Pancreas (tissue), 10 donors: Measurements from ENCODE around the gene PACS2. TPM values are rescaled to one million over a fixed set of nuclear protein-coding genes. Genes with fewer than 3 reads are reported as not detected.

Experiments
- ATAC-seq, 4 donors: fragments of 200-7000 bp; cut with Tn5 transposase; one replicate each; pipeline versions ENCODE4 v1.8.0 to v1.9.1; 2020; ENCODE audit warnings: mild to moderate bottlenecking in 4 of 4, moderate library complexity in 4 of 4
- DNase-seq, 6 donors: peaks; one replicate each; pipeline ENCODE4 v3.0.0-alpha.2; 2020
- FAIRE-seq: peaks from 2 replicates; lab custom pipeline; 2012; peaks lifted over from hg19 to GRCh38; lab: Jason Lieb, UNC
- H3K27ac ChIP-seq, 4 donors: fragments of 200-600 bp; sonication (generic); 1 replicate in 3 of 4; 2 replicates in 1 of 4; pipeline versions ENCODE4 v1.5.0 to v1.8.0; 2020
- H3K27me3 ChIP-seq, 4 donors: fragments of 200-600 bp; one replicate each; pipeline ENCODE4 v1.8.0; 2021
- H3K36me3 ChIP-seq, 3 donors: fragments of 200-600 bp; sonication (generic) in 1 of 3; one replicate each; pipeline versions ENCODE4 v1.5.0 to v1.8.0; 2020 to 2021
- H3K4me1 ChIP-seq, 3 donors: fragments of 200-600 bp; one replicate each; pipeline ENCODE4 v1.8.0; 2021
- H3K4me3 ChIP-seq, 4 donors: fragments of 200-600 bp; sonication (generic) in 2 of 4; one replicate each; pipeline versions ENCODE4 v1.5.0 to v1.8.0; 2020 to 2021
- H3K9me3 ChIP-seq, 4 donors: fragments of 200-600 bp; one replicate each; pipeline ENCODE4 v1.8.0; 2021
- WGBS, 2 donors: extraction: QIAGEN DNeasy Blood & Tissue Kit; methylation state at CpG; one replicate each; pipeline ENCODE4 v1.1.7; 2013; 5-methylcytosine and 5-hydroxymethylcytosine counted together
- intact Hi-C, 3 donors: fragments of 100-400 bp; cut with DNase I; formaldehyde crosslinking; loops; one replicate each; pipeline versions ENCODE4 v1.11.1 to v1.14.2; 2022
- polyA plus RNA-seq, 2 donors: library from polyadenylated mRNA; stranded (reverse); fragments of 200-250 nt; gene quantifications; one replicate each; pipeline ENCODE4 v1.2.3, GENCODE V29; 2013
- total RNA-seq, 6 donors: library from RNA; stranded (reverse); fragmentation: NEBNext Ultra II Directional in 4 of 6; extraction: Animal tissue kit (Norgen Biotek cat#: 25700) in 4 of 6; gene quantifications; one replicate each; pipeline versions ENCODE4 v1.2.1 to v1.2.4, GENCODE V29; 2021 to 2023
- TF ChIP-seq, protein P1 (sequence below), 4 donors: fragments of 200-600 bp; sonication (generic) in 3 of 4; IDR thresholded peaks; one replicate each; pipeline versions ENCODE4 v1.5.0 to v1.8.0; 2021; ENCODE audit warnings: antibody characterized with exemption in 4 of 4
- donor health status: healthy with polysubstance abuse.
- donor health status: DM: no; HTN: no; CAD: no; lungs with moderate emphysema.
- donor health status: DM: no; HTN: no; CAD: no.
- donor health status: control.
- donor health status: control.
- donor health status: Bipolar disorder and iron deficiency.
- donor health status: DM: yes; HTN: yes; CAD: no.
- donor health status: DM: no; HTN: no; CAD: no.
- donor health status: DM: no; HTN: no; CAD: no.
- donor health status: DM: yes; HTN: yes; CAD: no.

Gene PACS2
- total and polyA plus RNA-seq, 8 donors: 36.9 to 128 (median 49.3) TPM

DNA sequence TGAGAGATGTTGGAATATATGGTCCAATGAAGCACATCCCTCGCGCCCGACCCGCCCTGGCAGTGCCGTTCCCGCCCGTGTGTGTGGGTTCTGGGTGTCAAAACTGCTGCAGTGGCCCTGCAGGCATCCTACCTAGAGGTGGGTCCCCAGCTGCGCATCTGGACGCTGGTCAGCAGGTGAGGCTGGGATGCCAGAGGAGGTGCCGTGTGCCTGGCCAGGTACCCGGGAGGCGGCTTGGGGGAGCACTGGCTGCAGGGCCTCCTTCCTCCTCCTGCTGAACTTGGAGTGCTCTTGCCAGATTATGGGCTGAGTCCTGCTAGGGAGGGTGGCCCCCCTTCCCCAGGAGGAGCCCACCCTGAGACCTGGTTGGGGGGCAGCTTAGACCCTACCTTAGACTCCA is 110.3 kb downstream of the PACS2 start:
- TF ChIP-seq, protein P1, sequence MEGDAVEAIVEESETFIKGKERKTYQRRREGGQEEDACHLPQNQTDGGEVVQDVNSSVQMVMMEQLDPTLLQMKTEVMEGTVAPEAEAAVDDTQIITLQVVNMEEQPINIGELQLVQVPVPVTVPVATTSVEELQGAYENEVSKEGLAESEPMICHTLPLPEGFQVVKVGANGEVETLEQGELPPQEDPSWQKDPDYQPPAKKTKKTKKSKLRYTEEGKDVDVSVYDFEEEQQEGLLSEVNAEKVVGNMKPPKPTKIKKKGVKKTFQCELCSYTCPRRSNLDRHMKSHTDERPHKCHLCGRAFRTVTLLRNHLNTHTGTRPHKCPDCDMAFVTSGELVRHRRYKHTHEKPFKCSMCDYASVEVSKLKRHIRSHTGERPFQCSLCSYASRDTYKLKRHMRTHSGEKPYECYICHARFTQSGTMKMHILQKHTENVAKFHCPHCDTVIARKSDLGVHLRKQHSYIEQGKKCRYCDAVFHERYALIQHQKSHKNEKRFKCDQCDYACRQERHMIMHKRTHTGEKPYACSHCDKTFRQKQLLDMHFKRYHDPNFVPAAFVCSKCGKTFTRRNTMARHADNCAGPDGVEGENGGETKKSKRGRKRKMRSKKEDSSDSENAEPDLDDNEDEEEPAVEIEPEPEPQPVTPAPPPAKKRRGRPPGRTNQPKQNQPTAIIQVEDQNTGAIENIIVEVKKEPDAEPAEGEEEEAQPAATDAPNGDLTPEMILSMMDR (IDR thresholded peaks at IDR 0.05): no peak
- 94 to 97% methylated on average over 12 of the region's 12 CpGs for WGBS, 2 donors
- Histone ChIP-seq H3K36me3 (no peaks in the 10 kb centered on the region), H3K4me3 (no peak overlapping the region), H3K4me1 (peaks cover 0 to 7% (median 0%) of the 10 kb centered on the region in 3 donors), H3K27me3 (no peaks in the 10 kb centered on the region), H3K27ac (no peak overlapping the region), H3K9me3 (no peaks in the 10 kb centered on the region)
- intact Hi-C loops: no loop called here
- no peak for DNase-seq
- no peak for ATAC-seq
- no peak for FAIRE-seq

DNA sequence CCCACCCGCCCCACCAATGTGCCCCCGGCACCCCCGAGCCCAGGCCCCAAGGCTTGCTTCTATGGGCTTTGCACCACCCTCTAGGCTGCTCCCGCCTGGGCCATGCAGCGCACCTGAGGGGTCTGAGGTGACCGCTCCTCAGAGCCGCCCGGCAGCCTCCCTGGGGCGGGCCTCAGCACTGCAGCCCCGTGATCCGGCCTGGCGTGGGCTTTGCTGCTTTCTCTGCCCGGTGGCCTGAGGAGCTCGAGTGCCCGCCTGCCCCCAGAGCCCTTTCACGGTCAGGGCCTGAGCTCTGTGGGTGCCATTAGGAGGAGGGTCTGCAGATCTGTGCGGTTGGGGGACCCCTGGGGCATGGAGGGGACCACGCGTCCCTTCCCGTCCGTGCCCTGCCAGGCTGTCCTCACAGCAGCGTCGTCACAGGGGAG is 111.3 kb downstream of the PACS2 start:
- intact Hi-C loops: no loop called here
- no peaks in the 10 kb centered on the region for H3K27me3 ChIP-seq

DNA sequence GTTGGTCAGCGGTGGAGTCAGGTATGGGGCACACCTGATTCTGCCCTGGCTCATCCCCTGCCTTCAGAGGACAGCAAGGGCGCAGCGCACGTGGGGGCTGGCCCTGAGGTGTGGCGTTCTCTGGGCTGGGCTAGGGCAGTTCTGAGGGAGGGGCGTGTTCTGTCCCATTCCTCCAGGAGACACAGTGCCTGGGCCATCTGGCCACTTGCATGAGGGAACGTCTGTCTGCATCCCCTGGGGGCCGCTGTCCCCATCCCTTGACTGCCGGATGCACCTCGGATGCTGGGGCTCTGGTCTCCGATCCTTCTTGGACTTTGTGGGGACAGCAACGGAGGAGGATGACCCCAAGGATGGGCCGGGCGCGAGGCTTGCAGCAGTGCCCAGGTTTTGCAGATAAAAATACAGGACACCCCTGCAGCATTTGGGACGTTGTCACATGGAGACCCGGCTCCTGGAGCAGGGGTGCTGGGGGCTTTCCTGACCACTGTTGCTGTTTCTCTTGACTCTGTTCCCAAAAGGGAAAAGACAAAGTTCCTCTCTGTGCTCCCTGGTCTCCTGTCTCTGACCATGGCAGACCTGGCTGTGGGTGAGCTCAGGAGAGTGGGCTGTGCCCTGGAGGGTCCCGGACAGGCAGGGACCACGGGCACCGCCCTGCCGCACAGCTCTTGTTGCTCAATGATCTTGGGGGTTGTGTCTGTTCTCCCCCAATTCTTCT is 112.0 kb downstream of the PACS2 start:
- peaks cover 0 to under 1% (median 0%) of the 10 kb centered on the region in 3 donors for H3K4me1 ChIP-seq
- TF ChIP-seq, protein P1 (IDR thresholded peaks at IDR 0.05): no peak
- no peaks in the 10 kb centered on the region for H3K27me3 ChIP-seq
- FAIRE-seq: no peak
- no peak overlapping the region for H3K27ac ChIP-seq
- intact Hi-C loops: no loop called here
- DNase-seq: peak in 1 of 6 donors; percentile 30
- no peak overlapping the region for H3K4me3 ChIP-seq
- WGBS, 2 donors: 96 to 97% methylated on average over 21 of the region's 21 CpGs
- no peak for ATAC-seq
- H3K36me3 ChIP-seq: no peaks in the 10 kb centered on the region
- H3K9me3 ChIP-seq: no peaks in the 10 kb centered on the region

More for the DNA sequence above, 111.3 kb downstream of the PACS2 start:
- H3K9me3 ChIP-seq: no peaks in the 10 kb centered on the region
- H3K4me1 ChIP-seq: peaks cover 0 to 7% (median 0%) of the 10 kb centered on the region in 3 donors
- H3K4me3 ChIP-seq: no peak overlapping the region
- DNase-seq (peak in 1 of 6 donors; percentile 63), FAIRE-seq (no peak), ATAC-seq (no peak)
- 92 to 98% methylated on average over 21 to 23 of the region's 23 CpGs for WGBS, 2 donors
- TF ChIP-seq, protein P1 (IDR thresholded peaks at IDR 0.05): no peak
- no peaks in the 10 kb centered on the region for H3K36me3 ChIP-seq
- no peak overlapping the region for H3K27ac ChIP-seq

DNA sequence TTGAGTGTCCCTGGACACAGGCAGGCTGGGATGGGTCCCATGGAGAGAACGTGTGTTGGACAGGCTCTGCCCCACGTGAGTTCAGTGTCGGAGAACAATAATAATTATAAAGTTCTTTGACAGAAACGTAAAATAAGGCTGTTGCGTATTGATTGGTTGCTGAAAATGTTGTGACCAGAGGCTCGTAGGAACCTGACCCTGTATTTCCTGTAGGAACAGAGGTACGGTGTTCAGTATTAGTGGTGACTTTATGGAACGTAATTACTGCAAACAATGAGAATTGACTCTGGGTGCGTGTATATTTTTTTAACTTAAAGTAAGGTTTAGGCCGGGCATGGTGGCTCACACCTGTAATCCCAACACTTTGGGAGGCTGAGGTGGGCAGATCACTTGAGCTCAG is 112.9 kb downstream of the PACS2 start:
- Histone ChIP-seq H3K9me3 (no peaks in the 10 kb centered on the region), H3K36me3 (no peaks in the 10 kb centered on the region), H3K4me3 (no peak overlapping the region), H3K27me3 (no peaks in the 10 kb centered on the region), H3K27ac (no peak overlapping the region), H3K4me1 (no peaks in the 10 kb centered on the region)
- TF ChIP-seq, protein P1 (IDR thresholded peaks at IDR 0.05): no peak
- intact Hi-C loops: no loop called here
- FAIRE-seq: no peak
- no peak for DNase-seq
- ATAC-seq: no peak
- whole genome bisulfite sequencing, 2 donors: 96 to 98% methylated on average over 10 of the region's 10 CpGs

DNA sequence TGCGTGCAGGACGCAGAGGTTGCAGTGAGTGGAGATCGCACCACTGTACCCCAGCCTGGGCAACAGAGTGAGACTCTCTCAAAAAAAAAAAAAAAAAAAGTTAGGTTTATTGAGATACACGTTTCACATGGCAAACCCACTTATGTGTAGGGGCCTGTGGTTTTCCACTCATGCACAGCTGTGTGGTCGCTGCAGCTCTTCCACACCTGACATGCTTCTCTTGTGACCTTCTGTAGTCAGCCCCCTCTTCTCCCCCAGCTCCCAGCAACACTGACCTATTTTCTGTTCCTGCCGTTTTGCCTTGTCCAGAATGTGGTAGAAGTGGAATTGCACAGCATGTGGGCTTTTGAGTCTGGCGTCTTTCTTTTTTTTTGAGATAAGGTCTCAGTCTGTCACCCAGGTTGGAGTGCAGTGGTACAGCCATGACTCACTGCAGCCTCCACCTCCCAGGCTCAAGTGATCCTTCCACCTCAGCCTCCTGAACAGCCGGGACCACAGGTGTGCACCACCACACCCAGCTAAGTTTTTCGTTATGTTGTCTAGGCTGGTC is 113.5 kb downstream of the PACS2 start:
- Histone ChIP-seq H3K4me1 (no peaks in the 10 kb centered on the region), H3K27ac (no peak overlapping the region), H3K9me3 (no peaks in the 10 kb centered on the region), H3K4me3 (no peak overlapping the region), H3K27me3 (no peaks in the 10 kb centered on the region), H3K36me3 (no peaks in the 10 kb centered on the region)
- DNase-seq (no peak), ATAC-seq (no peak), FAIRE-seq (no peak)
- 94% methylated on average over 9 of the region's 9 CpGs for WGBS, 2 donors
- intact Hi-C loops: no loop called here
- TF ChIP-seq, protein P1 (IDR thresholded peaks at IDR 0.05): no peak
